Stimulated activated CD8-positive, alpha-beta memory T cell treated with anti-CD3 and anti-CD28 coated beads, Interleukin-15, amount 100 ng/mL, for 1 hour (primary cell): Measurements from ENCODE around the gene PRSS2.

Experiments
- DNase-seq: peaks from one replicate; pipeline ENCODE4 v3.0.0-alpha.2; 2020; ENCODE audit warnings: low read depth

Gene PRSS2

GRCh38 chr7:142787034-142787768 is 16.4 kb downstream of the PRSS2 start:
- no peak for DNase-seq

DNA sequence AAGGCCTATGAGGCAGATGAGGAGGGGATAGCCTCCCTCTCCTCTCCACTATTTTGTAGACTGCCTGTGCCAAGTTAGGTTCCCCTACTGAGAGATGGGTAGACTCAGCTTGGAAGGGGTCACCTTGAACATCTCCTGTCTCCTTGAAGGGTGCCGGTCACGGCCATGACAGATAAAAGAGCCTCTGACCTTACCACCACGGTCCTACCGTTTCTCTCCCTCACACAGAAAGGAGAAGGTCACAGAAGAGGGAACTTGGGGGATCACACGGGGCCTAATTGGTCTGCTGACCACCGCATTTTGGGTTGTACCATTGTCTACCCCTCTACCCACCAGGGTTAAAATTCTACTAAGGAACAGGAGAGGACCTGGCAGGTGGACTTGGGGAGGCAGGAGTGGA is 17.0 kb downstream of the PRSS2 start:
- DNase-seq, result no peak

DNA sequence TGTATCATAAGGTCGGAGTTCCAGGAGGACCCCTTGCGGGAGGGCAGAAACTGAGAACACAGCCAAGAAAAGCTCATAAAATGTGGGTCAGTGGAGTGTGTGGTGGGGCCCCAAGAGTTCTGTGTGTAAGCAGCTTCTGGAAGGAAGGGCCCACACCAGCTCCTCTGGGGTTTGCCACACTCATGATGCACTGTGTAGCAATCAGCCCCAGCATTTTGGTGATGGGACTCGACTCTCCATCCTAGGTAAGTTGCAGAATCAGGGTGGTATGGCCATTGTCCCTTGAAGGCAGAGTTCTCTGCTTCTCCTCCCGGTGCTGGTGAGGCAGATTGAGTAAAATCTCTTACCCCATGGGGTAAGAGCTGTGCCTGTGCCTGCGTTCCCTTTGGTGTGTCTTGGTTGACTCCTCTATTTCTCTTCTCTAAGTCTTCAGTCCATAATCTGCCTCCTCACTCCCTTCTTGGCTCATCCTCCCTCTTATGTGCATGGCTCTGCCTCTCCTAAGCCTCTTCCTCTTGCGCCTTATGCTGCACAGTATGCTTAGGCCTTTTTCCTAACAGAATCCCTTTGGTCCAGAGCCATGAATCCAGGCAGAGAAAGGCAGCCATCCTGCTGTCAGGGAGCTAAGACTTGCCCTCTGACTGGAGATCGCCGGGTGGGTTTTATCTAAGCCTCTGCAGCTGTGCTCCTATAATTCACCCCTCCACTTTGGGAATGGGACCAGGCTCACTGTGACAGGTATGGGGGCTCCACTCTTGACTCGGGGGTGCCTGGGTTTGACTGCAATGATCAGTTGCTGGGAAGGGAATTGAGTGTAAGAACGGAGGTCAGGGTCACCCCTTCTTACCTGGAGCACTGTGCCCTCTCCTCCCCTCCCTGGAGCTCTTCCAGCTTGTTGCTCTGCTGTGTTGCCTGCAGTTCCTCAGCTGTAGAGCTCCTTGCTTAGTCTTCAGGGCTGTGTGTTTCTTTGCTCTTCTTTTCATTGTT is 17.8 kb downstream of the PRSS2 start:
- no peak for DNase-seq

DNA sequence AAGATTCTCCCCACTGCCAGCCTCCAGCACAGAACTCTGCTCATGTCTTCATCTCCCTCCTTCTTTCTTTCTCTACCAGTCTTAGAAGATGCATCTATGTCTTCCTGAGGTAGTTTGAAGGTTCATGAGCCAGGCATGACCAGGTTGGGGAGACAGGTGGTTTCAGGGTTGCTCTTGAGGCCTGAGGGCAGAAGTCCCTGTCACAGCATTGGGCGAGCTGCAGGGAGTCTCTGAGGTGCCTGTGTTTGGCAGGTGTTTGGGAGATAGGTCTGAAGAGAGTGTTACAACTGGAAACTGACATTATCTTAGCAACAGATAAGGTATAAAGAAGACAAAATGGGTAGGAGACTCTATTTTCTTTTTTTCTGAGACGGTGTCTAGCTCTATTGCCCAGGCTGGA is 18.7 kb downstream of the PRSS2 start:
- DNase-seq, result no peak

- DNase-seq, result no peak
Observed at GRCh38 chr7:142790056-142790455, 19.3 kb downstream of the PRSS2 start.

GRCh38 chr7:142790555-142790954 is 19.8 kb downstream of the PRSS2 start:
- DNase-seq, result no peak

DNA sequence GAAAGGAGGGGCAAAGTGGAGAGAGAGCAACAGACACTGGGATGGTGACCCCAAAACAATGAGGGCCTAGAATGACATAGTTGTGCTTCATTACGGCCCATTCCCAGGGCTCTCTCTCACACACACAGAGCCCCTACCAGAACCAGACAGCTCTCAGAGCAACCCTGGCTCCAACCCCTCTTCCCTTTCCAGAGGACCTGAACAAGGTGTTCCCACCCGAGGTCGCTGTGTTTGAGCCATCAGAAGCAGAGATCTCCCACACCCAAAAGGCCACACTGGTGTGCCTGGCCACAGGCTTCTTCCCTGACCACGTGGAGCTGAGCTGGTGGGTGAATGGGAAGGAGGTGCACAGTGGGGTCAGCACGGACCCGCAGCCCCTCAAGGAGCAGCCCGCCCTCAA is 20.7 kb downstream of the PRSS2 start:
- DNase-seq, result no peak

- no peak for DNase-seq
Observed at GRCh38 chr7:142792129-142792528, 21.4 kb downstream of the PRSS2 start.

GRCh38 chr7:142792593-142792992 is 21.8 kb downstream of the PRSS2 start:
- DNase-seq, result no peak

DNA sequence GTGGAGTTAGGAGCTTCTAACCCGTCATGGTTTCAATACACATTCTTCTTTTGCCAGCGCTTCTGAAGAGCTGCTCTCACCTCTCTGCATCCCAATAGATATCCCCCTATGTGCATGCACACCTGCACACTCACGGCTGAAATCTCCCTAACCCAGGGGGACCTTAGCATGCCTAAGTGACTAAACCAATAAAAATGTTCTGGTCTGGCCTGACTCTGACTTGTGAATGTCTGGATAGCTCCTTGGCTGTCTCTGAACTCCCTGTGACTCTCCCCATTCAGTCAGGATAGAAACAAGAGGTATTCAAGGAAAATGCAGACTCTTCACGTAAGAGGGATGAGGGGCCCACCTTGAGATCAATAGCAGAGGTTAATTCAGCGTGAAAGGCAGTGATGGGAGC is 22.4 kb downstream of the PRSS2 start:
- DNase-seq, result no peak

DNA sequence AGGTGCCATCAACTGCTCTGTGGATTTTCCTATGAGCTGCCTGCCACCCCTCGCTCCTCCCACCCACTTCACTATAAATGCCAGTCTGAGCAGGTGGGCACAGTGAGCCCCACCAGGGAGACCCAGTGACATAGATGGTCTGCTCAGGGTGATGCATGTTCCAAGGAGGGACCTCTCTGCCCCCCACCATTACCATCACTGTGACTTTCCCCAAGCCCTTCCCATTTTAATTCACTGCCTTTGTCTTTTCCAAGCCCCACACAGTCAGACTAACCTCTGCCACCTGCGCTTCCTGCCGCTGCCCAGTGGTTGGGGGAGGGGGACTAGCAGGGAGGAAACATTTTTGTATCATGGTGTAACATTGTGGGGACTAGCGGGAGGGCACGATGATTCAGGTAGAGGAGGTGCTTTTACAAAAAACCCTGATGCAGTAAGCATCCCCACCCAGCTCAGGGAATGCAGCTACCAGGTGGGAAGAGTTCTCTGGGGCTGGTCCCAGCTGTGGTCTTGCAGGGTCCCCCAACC is 24.6 kb downstream of the PRSS2 start:
- no peak for DNase-seq

- no peak for DNase-seq
Observed at GRCh38 chr7:142796001-142796500, 25.3 kb downstream of the PRSS2 start.

GRCh38 chr7:142796501-142797390 is 26.0 kb downstream of the PRSS2 start:
- DNase-seq, result no peak

DNA sequence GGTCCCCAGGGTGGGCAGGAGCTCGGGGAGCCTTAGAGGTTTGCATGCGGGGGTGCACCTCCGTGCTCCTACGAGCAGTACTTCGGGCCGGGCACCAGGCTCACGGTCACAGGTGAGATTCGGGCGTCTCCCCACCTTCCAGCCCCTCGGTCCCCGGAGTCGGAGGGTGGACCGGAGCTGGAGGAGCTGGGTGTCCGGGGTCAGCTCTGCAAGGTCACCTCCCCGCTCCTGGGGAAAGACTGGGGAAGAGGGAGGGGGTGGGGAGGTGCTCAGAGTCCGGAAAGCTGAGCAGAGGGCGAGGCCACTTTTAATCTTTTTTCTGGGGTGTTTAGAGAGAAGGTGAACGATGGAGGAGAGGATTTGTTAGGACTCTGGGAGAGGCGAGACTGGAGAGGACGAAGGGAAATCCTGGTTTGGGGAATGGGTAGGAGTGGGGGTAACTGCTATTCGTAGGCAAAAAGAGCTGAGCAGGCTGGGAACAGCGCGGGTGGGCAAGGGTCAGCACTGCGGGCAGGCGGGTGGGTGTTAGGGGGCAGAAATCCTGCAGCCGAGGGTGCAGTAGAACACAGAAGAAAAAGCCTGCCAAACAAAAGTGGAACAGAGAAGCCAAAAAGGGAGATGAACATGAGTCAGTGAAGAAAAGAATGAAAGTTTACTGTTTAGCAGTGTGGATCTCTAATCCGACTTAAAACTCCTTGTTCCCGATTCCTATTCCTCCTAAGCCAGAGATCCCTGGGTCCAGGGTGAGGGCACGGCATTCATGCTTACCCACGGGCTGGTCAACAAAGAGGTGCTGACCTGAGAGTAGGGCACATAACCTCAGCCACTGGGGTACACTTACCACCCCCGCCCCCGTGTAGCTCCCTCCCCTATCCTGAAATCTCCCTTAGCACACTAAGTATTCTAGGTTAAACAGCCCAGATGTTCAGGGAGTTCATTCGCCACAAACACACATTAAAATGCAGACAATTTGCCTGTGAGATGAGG is 26.9 kb downstream of the PRSS2 start:
- DNase-seq, result no peak

DNA sequence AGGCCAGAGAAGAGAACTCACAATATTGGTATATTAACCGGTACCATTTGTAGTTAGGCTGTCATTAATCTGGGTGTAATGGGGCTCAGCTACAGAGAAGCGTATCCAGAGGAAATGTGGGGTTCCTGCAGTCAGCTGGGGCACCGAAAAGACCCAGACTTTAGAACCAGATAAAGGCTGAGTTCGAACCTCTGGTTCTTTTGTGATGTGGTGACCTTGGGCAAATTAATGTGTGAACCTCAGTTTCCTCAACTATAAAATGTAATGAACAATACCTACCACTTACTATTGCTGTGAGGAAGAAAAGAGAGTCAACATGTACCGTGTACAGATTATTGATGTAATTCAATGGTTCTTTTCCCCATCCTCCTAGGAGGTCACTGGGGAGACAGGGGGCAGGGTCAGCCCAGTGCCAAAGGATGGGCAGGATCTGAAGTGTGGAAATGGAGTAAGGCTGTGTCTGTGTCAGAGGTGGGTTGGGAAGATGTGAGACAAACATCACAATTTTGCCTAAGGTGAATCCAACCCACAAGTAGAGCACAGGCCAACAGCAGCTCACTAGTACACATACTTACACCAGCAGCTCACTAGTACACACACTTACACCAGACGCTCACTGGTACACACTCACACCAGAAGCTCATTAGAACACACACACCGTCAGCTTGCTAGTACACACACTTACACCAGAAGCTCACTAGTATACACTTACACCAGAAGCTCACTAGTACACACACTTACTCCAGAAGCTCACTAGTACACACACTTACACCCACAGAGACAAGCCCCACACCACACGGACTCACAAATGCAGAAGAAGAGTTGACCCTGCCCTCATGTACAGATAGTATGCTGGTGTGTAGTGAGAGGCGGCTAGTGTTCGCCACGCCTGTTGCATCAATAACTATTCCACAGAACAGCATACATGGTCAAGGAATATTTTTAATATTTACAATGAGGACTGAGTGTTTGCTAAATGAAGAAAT is 28.0 kb downstream of the PRSS2 start:
- no peak for DNase-seq

DNA sequence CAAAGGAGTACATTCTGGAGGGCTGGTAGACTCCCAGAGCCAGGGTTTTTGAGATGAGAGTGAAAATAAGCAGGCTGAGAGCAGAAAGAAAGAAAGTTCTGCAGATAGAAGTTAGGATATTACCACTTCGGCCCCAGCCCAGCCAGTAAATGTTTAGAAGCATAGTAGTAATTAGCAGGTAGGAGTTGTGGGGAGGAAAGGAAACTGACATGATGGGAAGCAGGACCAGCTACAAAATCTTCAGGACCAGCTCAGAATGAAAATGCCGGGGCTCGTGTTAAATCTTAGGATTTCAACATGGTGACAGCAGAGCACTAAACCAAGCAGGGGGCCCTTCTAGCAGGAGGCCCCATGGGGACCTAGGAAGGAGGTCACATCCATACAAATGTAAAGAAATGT is 28.7 kb downstream of the PRSS2 start:
- no peak for DNase-seq

DNA sequence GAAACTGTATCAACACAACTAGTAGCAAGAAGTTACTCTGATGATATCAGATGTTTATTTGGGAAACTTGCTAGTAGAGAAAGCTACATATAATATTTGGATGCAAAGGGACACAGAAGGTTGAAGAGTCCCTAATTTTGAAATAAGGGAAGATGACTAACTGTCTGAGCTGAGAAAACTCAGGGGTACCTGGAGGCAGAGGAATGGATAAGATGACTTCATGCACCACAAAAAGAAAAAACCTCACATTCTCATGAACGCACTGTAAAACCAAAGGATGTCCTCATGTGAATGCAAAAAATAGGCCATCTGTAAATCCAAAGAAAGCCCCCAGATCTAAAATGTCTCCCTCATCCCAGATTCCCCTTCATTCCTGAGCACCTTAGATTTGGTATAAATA is 29.3 kb downstream of the PRSS2 start:
- DNase-seq, result no peak

GRCh38 chr7:142800699-142801260 is 30.0 kb downstream of the PRSS2 start:
- no peak for DNase-seq
